ENCODE data around the gene ZNF609. TPM values are rescaled to one million over a fixed set of nuclear protein-coding genes. Genes with fewer than 3 reads are reported as not detected.

The ZNF609 gene
- total RNA-seq, 1 experiment from 2014 or later, result 9.9 TPM

DNA sequence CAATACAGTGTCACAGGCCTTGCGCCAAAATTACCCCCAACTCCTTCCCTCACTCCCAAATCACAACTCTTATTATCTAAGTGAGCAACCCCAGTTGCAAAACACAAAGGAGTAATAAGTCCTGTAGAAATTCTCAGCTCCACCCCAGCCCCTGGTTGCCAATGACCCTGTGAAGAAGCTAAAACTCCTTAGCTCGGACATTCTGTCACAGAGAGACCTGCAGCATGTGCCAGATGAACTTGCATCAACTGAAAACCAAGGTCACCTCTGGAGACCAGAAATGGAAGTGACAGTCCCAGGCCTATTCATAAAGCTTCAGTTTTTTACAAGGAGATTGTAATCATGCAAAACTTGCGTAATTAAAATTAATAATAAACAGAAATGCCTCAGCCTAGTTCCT, 259.8 kb downstream of the ZNF609 start:
- H3K36me3 ChIP-seq (ENCODE audit: low read depth, low read length), result no peaks in the 10 kb centered on the region
- no peaks in the 10 kb centered on the region for H3K9me3 ChIP-seq (ENCODE audit: low read length)
- no peak overlapping the region for H3K4me2 ChIP-seq (ENCODE audit: low read length)
- no TSS peak for BruUV-seq (replicated peaks)
- no peaks in the 10 kb centered on the region for H3K9me2 ChIP-seq (replicated peaks; ENCODE audit: low read length)
- no peak overlapping the region for H3K4me3 ChIP-seq (ENCODE audit: low read length)
- ChIA-PET CTCF (no interaction called here), POLR2A (ENCODE audit: unreplicated experiment) (no interaction called here)
- no peak overlapping the region for H2AFZ ChIP-seq (ENCODE audit: low read length)
- no peaks in the 10 kb centered on the region for H3K4me1 ChIP-seq (ENCODE audit: insufficient read depth, low read length)
- H4K20me1 ChIP-seq (ENCODE audit: low read length), result no peaks in the 10 kb centered on the region
- DNase-seq (no peak), ATAC-seq (no peak)
- H3F3A ChIP-seq (ENCODE audit: low read length, unreplicated experiment), result no peaks in the 10 kb centered on the region
- H3K27me3 ChIP-seq (ENCODE audit: low read length), result no peaks in the 10 kb centered on the region
- H3K9ac ChIP-seq (ENCODE audit: low read length), result no peak overlapping the region
- TF ChIP-seq, protein P1, sequence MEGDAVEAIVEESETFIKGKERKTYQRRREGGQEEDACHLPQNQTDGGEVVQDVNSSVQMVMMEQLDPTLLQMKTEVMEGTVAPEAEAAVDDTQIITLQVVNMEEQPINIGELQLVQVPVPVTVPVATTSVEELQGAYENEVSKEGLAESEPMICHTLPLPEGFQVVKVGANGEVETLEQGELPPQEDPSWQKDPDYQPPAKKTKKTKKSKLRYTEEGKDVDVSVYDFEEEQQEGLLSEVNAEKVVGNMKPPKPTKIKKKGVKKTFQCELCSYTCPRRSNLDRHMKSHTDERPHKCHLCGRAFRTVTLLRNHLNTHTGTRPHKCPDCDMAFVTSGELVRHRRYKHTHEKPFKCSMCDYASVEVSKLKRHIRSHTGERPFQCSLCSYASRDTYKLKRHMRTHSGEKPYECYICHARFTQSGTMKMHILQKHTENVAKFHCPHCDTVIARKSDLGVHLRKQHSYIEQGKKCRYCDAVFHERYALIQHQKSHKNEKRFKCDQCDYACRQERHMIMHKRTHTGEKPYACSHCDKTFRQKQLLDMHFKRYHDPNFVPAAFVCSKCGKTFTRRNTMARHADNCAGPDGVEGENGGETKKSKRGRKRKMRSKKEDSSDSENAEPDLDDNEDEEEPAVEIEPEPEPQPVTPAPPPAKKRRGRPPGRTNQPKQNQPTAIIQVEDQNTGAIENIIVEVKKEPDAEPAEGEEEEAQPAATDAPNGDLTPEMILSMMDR (conservative IDR thresholded peaks at IDR 0.05; ENCODE audit: low read depth, low read length), result no peak
- no peak for TF ChIP-seq EZH2 (IDR thresholded peaks at IDR 0.05; ENCODE audit: low read length, unreplicated experiment)
- no peak for TF ChIP-seq EZH2phosphoT487 (IDR thresholded peaks at IDR 0.05; ENCODE audit: borderline replicate concordance, low read length)
- intact Hi-C loops (cut with micrococcal nuclease), result no loop called here
- H3K79me2 ChIP-seq (ENCODE audit: low read length), result no peaks in the 10 kb centered on the region
- H3K27ac ChIP-seq (ENCODE audit: low read length), result no peak overlapping the region

DNA sequence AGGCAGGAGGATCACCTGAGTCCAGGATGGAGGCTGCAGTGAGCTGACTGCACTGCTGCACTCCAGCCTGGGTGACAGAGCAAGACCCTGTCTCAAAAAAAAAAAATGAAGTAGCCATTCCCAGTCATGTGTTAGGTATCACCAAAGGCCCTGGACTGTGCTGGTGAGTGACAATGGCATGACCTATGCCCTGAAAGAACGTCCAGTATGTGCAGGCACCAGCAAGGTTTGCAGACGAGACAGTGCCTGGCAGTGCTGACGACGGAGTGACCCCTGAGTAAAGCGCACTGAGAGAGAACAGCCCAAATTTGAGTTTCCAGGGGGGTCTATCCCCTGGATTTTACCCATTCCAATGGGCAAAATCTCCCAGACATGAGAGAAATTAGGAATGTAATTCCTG, 269.8 kb downstream of the ZNF609 start:
- H3K9me3 ChIP-seq (ENCODE audit: low read length), result no peaks in the 10 kb centered on the region
- no peaks in the 10 kb centered on the region for H3F3A ChIP-seq (ENCODE audit: low read length, unreplicated experiment)
- no peaks in the 10 kb centered on the region for H3K9me2 ChIP-seq (replicated peaks; ENCODE audit: low read length)
- H3K4me3 ChIP-seq (ENCODE audit: low read length), result no peak overlapping the region
- no peak overlapping the region for H3K4me2 ChIP-seq (ENCODE audit: low read length)
- H3K27me3 ChIP-seq (ENCODE audit: low read length), result no peaks in the 10 kb centered on the region
- no peaks in the 10 kb centered on the region for H3K4me1 ChIP-seq (ENCODE audit: insufficient read depth, low read length)
- ChIA-PET POLR2A (ENCODE audit: unreplicated experiment) (no interaction called here), CTCF (interaction anchor here (1.1 kb wide), 1 partner anchor 80 kb away, joined by 7 read pairs; no protein-coding TSS in a partner anchor)
- no TSS peak for BruUV-seq (replicated peaks)
- ATAC-seq, result no peak
- no peaks in the 10 kb centered on the region for H3K36me3 ChIP-seq (ENCODE audit: low read depth, low read length)
- DNase-seq, result no peak
- TF ChIP-seq EZH2phosphoT487 (IDR thresholded peaks at IDR 0.05; ENCODE audit: borderline replicate concordance, low read length) (no peak), EZH2 (IDR thresholded peaks at IDR 0.05; ENCODE audit: low read length, unreplicated experiment) (no peak)
- TF ChIP-seq, protein P1 (conservative IDR thresholded peaks at IDR 0.05; ENCODE audit: low read depth, low read length), result no peak
- no peak overlapping the region for H3K27ac ChIP-seq (ENCODE audit: low read length)
- H3K79me2 ChIP-seq (ENCODE audit: low read length), result no peaks in the 10 kb centered on the region
- no peak overlapping the region for H3K9ac ChIP-seq (ENCODE audit: low read length)
- H2AFZ ChIP-seq (ENCODE audit: low read length), result no peak overlapping the region
- intact Hi-C loops (cut with micrococcal nuclease), result no loop called here
- H4K20me1 ChIP-seq (ENCODE audit: low read length), result no peaks in the 10 kb centered on the region

DNA sequence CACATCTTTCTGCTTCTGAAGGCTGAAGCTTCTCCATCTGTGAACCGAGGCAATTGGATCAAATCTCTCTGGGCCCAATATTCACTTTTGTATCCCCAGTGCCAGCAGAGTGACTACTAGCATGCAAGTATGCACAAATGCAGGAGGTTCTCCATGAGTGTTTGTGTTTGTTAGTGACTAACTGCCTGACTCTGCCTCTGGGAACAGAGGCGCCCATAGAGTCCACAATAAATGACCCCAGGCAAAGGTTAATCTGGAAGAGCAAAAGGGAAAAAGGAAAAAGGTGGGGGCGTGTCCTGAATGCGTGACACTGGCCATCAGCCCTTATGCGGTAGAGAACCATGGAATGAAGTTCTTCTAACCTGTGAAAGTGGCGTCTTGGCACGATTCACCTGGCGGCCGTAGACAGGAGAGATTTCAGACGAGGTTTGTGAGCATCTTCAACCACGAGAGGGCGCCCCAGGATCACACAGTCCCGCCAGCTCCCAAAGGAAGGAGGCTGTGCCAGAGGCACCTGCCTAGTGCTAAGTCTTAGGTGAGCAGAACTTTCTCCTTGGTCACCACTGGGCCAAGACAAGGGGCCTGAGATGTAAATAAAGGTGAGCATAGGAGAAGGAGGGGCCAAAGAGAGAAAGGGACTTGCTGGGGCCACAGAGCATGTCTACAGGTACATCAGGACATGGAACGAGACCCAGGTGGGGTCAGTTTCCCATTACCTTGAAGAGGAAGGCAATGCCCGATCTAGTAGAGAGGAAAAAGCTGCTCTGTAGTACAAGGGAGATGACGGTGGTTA, 270.8 kb downstream of the ZNF609 start:
- ATAC-seq, result peak; percentile 91
- peak overlapping the region; percentile 62 for H3K4me3 ChIP-seq (ENCODE audit: low read length)
- H4K20me1 ChIP-seq (ENCODE audit: low read length), result no peaks in the 10 kb centered on the region
- no peak overlapping the region for H3K9ac ChIP-seq (ENCODE audit: low read length)
- ChIA-PET CTCF (interaction anchor here (0.6 to 1.1 kb wide), 3 partner anchors 16 to 79 kb away, joined by 3 to 9 read pairs (median 7); no protein-coding TSS in a partner anchor), POLR2A (ENCODE audit: unreplicated experiment) (no interaction called here)
- no peaks in the 10 kb centered on the region for H3K27me3 ChIP-seq (ENCODE audit: low read length)
- no peaks in the 10 kb centered on the region for H3K36me3 ChIP-seq (ENCODE audit: low read depth, low read length)
- H3K9me3 ChIP-seq (ENCODE audit: low read length), result no peaks in the 10 kb centered on the region
- no peak for TF ChIP-seq EZH2 (IDR thresholded peaks at IDR 0.05; ENCODE audit: low read length, unreplicated experiment)
- TF ChIP-seq, protein P1 (conservative IDR thresholded peaks at IDR 0.05; ENCODE audit: low read depth, low read length), result peak; percentile 86
- DNase-seq, result peak; percentile 85
- no peaks in the 10 kb centered on the region for H3K9me2 ChIP-seq (replicated peaks; ENCODE audit: low read length)
- intact Hi-C loops (cut with micrococcal nuclease), result loop anchor here (1.0 kb wide), 2 partner anchors 79 to 104 kb away; no protein-coding TSS in a partner anchor
- no peaks in the 10 kb centered on the region for H3K4me1 ChIP-seq (ENCODE audit: insufficient read depth, low read length)
- peak overlapping the region; percentile 93 for H3K4me2 ChIP-seq (ENCODE audit: low read length)
- H2AFZ ChIP-seq (ENCODE audit: low read length), result peak overlapping the region; percentile 87
- H3K79me2 ChIP-seq (ENCODE audit: low read length), result no peaks in the 10 kb centered on the region
- H3F3A ChIP-seq (ENCODE audit: low read length, unreplicated experiment), result no peaks in the 10 kb centered on the region
- H3K27ac ChIP-seq (ENCODE audit: low read length), result no peak overlapping the region
- BruUV-seq (replicated peaks), result no TSS peak
